GM23248 (cell line): ENCODE results near the gene SIGMAR1. TPM values are rescaled to one million over a fixed set of nuclear protein-coding genes. Genes with fewer than 3 reads are reported as not detected.

ENCODE experiments used
- DNase-seq: peaks from one replicate; pipeline ENCODE4 v3.0.0-alpha.2; 2015
- H2AFZ ChIP-seq: fragments of 200-600 bp; sonication (generic); 2 replicates; pipeline ENCODE4 v1.6.1; 2016; ENCODE audit warnings: antibody characterized with exemption
- H3F3A ChIP-seq: fragments of 200-600 bp; sonication (generic); 2 replicates; pipeline ENCODE4 v1.6.1; 2016; ENCODE audit warnings: mild to moderate bottlenecking, antibody characterized with exemption, mixed run types; ENCODE audit not compliant: insufficient read depth
- H3K27ac ChIP-seq: fragments of 200-600 bp; sonication (generic); 2 replicates; pipeline ENCODE4 v1.5.1; 2016; ENCODE audit warnings: mild to moderate bottlenecking
- H3K27me3 ChIP-seq: fragments of 200-600 bp; sonication (generic); replicated peaks from 2 replicates; pipeline ENCODE4 v1.6.1; 2016; ENCODE audit warnings: mild to moderate bottlenecking; ENCODE audit not compliant: insufficient read depth
- H3K36me3 ChIP-seq: fragments of 200-600 bp; sonication (generic); 2 replicates; pipeline ENCODE4 v1.6.1; 2016; ENCODE audit warnings: low read depth, mild to moderate bottlenecking
- H3K4me1 ChIP-seq: fragments of 200-600 bp; sonication (generic); 2 replicates; pipeline ENCODE4 v1.6.1; 2016; ENCODE audit warnings: mild to moderate bottlenecking; ENCODE audit not compliant: insufficient read depth
- H3K4me2 ChIP-seq: fragments of 200-600 bp; sonication (generic); one replicate; pipeline ENCODE4 v1.6.1; 2016; ENCODE audit warnings: mild to moderate bottlenecking; ENCODE audit not compliant: unreplicated experiment
- H3K4me3 ChIP-seq: fragments of 200-600 bp; sonication (generic); 2 replicates; pipeline ENCODE4 v1.5.1; 2016; ENCODE audit warnings: mild to moderate bottlenecking
- H3K79me2 ChIP-seq: fragments of 200-600 bp; sonication (generic); 2 replicates; pipeline ENCODE4 v1.6.1; 2016; ENCODE audit warnings: mild to moderate bottlenecking; ENCODE audit not compliant: insufficient read depth
- H3K9ac ChIP-seq: fragments of 200-600 bp; sonication (generic); 2 replicates; pipeline ENCODE4 v1.6.1; 2016; ENCODE audit warnings: mild to moderate bottlenecking
- H3K9me2 ChIP-seq: fragments of 200-600 bp; sonication (generic); 2 replicates; pipeline ENCODE4 v1.6.1; 2016; ENCODE audit warnings: mixed run types, mild to moderate bottlenecking, moderate library complexity; ENCODE audit not compliant: insufficient read depth
- H3K9me3 ChIP-seq: fragments of 200-600 bp; sonication (generic); one replicate; pipeline ENCODE4 v1.6.1; 2017; ENCODE audit warnings: low read depth
- H4K20me1 ChIP-seq: fragments of 200-600 bp; sonication (generic); 2 replicates; pipeline ENCODE4 v1.6.0; 2016; ENCODE audit not compliant: insufficient read depth
- EZH2 ChIP-seq: fragments of 200-600 bp; sonication (generic); IDR thresholded peaks from 2 replicates; pipeline ENCODE4 v1.6.1; 2018; ENCODE audit warnings: antibody characterized with exemption, mild to moderate bottlenecking; ENCODE audit not compliant: insufficient read depth, poor library complexity, severe bottlenecking
- EZH2phosphoT487 ChIP-seq: fragments of 200-600 bp; sonication (generic); IDR thresholded peaks from 2 replicates; pipeline ENCODE4 v1.6.1; 2018; ENCODE audit warnings: antibody characterized with exemption, moderate library complexity, mild to moderate bottlenecking, low read depth; ENCODE audit not compliant: insufficient read depth
- WGBS, 2 experiments: methylation state at CpG; one replicate each; pipeline ENCODE4 v1.1.6; 2015 to 2017; ENCODE audit warnings: low lambda C conversion rate in 2 of 2, low coverage in 1 of 2; ENCODE audit errors: missing lambda C conversion rate in 2 of 2; 5-methylcytosine and 5-hydroxymethylcytosine counted together
- in situ Hi-C: fragments of 300-500 bp; cut with MboI; formaldehyde crosslinking; loops from 2 replicates; pipeline ENCODE4 v1.15.0; 2020
- polyA plus RNA-seq: library from polyadenylated mRNA; unstranded; fragments of >200 nt; fragmentation: Nextera tagmentation; extraction: Ambion mirVana; gene quantifications from 2 replicates; pipeline ENCODE4 v1.2.1, GENCODE V29; 2016
- total RNA-seq: library from RNA; depleted of rRNA; stranded (reverse); fragments of >200 nt; shearing (Covaris generic); gene quantifications from 2 replicates; pipeline ENCODE4 v1.2.3, GENCODE V29; 2014; rRNA removed

The SIGMAR1 gene
- total RNA-seq = 138 and 148 TPM in 2 replicates
- polyA plus RNA-seq = 142 and 147 TPM in 2 replicates

DNA sequence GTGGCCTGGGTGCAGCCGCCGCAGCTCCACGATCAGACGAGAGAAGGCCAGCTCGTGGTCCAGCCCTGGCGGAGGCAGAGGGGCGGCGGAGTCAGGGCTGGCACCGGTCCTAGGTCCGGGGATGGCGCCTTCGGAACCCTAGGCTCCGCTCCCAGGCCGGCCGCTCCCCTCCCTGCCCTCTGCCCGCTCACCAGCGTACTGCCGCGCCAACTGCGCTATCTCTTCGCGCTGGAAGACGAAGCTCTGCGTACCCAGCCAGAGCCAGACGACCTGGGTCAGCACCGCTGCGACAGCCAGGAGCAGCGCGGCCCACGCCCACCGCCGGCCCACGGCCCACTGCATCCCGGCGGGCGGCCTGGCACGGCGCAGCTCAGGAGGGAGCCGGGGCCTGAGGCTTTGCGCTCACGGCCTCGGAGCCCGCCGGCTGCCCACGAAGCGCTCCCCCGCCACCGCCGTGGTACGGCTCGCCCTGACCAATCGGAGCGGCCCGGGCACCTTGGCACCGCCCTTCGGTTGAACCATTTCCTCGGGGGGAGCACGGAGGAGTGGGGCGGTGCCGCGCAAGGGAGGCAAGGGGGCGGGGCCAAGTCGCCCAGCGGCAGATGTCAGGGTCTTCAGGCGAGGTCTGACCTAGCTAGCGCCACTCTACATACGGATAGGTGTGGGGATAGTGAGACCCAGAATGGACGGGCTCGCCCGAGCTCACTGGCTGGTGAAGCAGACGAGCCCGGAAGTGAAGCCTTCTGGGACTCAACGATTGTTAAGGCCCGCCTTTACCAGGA is at the start of gene SIGMAR1:
SIGMAR1 (minus strand) TSS at position 432 of the 782 bp plus-strand sequence; CDS start at position 342, 90 bp downstream.
- no peaks in the 10 kb centered on the region for H3K9me2 ChIP-seq
- in situ Hi-C loops = no loop called here
- H3K9ac ChIP-seq = peak within 1 kb of the TSS; percentile 85
- peaks cover 23% of the 10 kb centered on the region for H3K79me2 ChIP-seq
- H3K4me1 ChIP-seq = peaks cover 9% of the 10 kb centered on the region
- no peaks in the 10 kb centered on the region for H3F3A ChIP-seq
- DNase-seq = peak; percentile 96
- H3K27ac ChIP-seq = peak within 1 kb of the TSS; percentile 48
- 1% methylated on average over 57 to 68 of the region's 74 CpGs for WGBS, 2 experiments
- TF ChIP-seq EZH2phosphoT487 (no peak), EZH2 (no peak)
- no peaks in the 10 kb centered on the region for H3K27me3 ChIP-seq
- no peaks in the 10 kb centered on the region for H3K9me3 ChIP-seq
- peak within 1 kb of the TSS; percentile 79 for H3K4me3 ChIP-seq
- peak within 1 kb of the TSS; percentile 93 for H2AFZ ChIP-seq
- H3K36me3 ChIP-seq = no peaks in the 10 kb centered on the region
- H3K4me2 ChIP-seq = peak within 1 kb of the TSS; percentile 88
- H4K20me1 ChIP-seq = no peaks in the 10 kb centered on the region

DNA sequence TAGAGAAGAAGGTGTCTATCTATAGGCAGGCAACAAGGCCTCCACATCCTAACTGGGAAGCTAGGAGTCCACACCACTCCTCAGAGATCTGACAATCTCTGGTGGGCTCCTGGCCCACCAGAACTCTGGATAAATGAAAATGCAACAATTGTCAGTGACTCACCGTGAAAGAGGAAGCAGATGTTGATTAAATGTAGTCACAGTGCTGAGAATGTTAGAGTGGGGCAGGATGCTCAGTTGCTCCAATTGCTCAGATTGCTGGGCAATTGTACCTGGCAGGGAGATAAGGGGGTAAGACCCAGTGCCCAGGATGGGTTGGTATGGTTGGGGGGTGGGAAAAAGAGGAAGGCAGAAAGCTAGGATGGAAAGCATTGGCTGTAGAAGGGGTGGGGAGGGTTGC is 49.1 kb upstream of the SIGMAR1 start:
- DNase-seq = peak; percentile 51
- 5 to 12% methylated on average over 1 of the region's 1 CpG for WGBS, 2 experiments
- no peaks in the 10 kb centered on the region for H3K27me3 ChIP-seq
- no peak overlapping the region for H3K9ac ChIP-seq
- H3K9me3 ChIP-seq = no peaks in the 10 kb centered on the region
- TF ChIP-seq EZH2 (no peak), EZH2phosphoT487 (no peak)
- H3K4me1 ChIP-seq = peaks cover 17% of the 10 kb centered on the region
- no peak overlapping the region for H3K4me3 ChIP-seq
- no peak overlapping the region for H3K4me2 ChIP-seq
- no peaks in the 10 kb centered on the region for H3K36me3 ChIP-seq
- no peak overlapping the region for H2AFZ ChIP-seq
- H4K20me1 ChIP-seq = no peaks in the 10 kb centered on the region
- peaks cover 12% of the 10 kb centered on the region; the same call in 1 of the 2 replicates for H3F3A ChIP-seq
- no peak overlapping the region for H3K27ac ChIP-seq
- in situ Hi-C loops = no loop called here
- no peaks in the 10 kb centered on the region for H3K9me2 ChIP-seq
- no peaks in the 10 kb centered on the region for H3K79me2 ChIP-seq

GRCh38 chr9:34686231-34686630 is 48.6 kb upstream of the SIGMAR1 start:
- DNase-seq = peak; percentile 44

DNA sequence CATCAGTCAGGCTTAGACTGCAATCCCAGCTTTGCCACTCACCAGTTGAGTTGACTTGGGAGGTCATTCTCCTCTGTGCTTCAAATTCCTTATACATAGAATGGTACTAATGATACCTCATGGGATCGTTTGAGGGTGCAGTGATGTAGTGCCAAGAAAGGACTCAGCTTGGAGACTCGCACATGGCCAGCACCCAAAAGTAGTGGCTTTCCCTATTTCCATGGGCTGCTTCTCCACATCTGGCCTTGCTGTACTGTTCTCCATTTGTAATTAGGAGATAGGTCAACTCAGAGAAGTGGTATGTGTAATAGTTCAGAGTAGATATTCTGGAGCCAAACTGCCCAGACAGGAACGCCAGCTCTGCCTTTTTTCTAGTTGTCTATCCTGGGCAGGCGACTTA is 48.0 kb upstream of the SIGMAR1 start:
- no peak for TF ChIP-seq EZH2phosphoT487
- no peak for TF ChIP-seq EZH2
- Histone ChIP-seq H3K79me2 (no peaks in the 10 kb centered on the region), H3K4me1 (peaks cover 17% of the 10 kb centered on the region), H3K9me3 (no peaks in the 10 kb centered on the region), H2AFZ (no peak overlapping the region), H3K9ac (no peak overlapping the region), H3K36me3 (no peaks in the 10 kb centered on the region), H4K20me1 (no peaks in the 10 kb centered on the region), H3K4me3 (no peak overlapping the region), H3K27me3 (no peaks in the 10 kb centered on the region), H3K9me2 (no peaks in the 10 kb centered on the region), H3K4me2 (no peak overlapping the region), H3F3A (peaks cover 12% of the 10 kb centered on the region; the same call in 1 of the 2 replicates), H3K27ac (peak overlapping the region; percentile 46)
- WGBS, 2 experiments = 19 to 31% methylated on average over 4 of the region's 4 CpGs
- in situ Hi-C loops = no loop called here
- peak; percentile 63 for DNase-seq

More at GRCh38 chr9:34686231-34686630, 48.6 kb upstream of the SIGMAR1 start:
- in situ Hi-C loops = no loop called here
- H3K36me3 ChIP-seq = no peaks in the 10 kb centered on the region
- H3K9me2 ChIP-seq = no peaks in the 10 kb centered on the region
- no peak overlapping the region for H3K9ac ChIP-seq
- no peaks in the 10 kb centered on the region for H4K20me1 ChIP-seq
- no peak overlapping the region for H3K4me2 ChIP-seq
- H3K79me2 ChIP-seq = no peaks in the 10 kb centered on the region
- H3K27me3 ChIP-seq = no peaks in the 10 kb centered on the region
- 12 to 14% methylated on average over 5 of the region's 5 CpGs for WGBS, 2 experiments
- H3K9me3 ChIP-seq = no peaks in the 10 kb centered on the region
- H2AFZ ChIP-seq = no peak overlapping the region
- peaks cover 12% of the 10 kb centered on the region; the same call in 1 of the 2 replicates for H3F3A ChIP-seq
- peak overlapping the region; percentile 46 for H3K27ac ChIP-seq
- no peak for TF ChIP-seq EZH2
- TF ChIP-seq EZH2phosphoT487 = no peak
- peaks cover 17% of the 10 kb centered on the region for H3K4me1 ChIP-seq
- no peak overlapping the region for H3K4me3 ChIP-seq
